Keratinocyte (primary cell): ENCODE results near the gene MYO9A.

Experiments
- CTCF ChIP-seq, 3 experiments: IDR thresholded peaks in 1 of 3; conservative IDR thresholded peaks in 1 of 3; optimal IDR thresholded peaks in 1 of 3; 2 replicates in 2 of 3; 3 replicates in 1 of 3; pipeline versions ENCODE3 to v1.5.1; 2011; ENCODE audit warnings: low read length in 3 of 3, mild to moderate bottlenecking in 3 of 3, moderate library complexity in 2 of 3, control low read depth in 1 of 3, inconsistent platforms in 1 of 3; ENCODE audit not compliant: insufficient read depth in 2 of 3; ENCODE audit errors: extremely low read depth in 1 of 3
- EZH2 ChIP-seq: IDR thresholded peaks from one replicate; pipeline ENCODE4 v1.6.1; 2012; ENCODE audit warnings: inconsistent platforms, mild to moderate bottlenecking, low read length, moderate library complexity

GRCh38 chr15:71914092-71914491 is 203.9 kb downstream of the MYO9A start:
- no peak for TF ChIP-seq CTCF (optimal IDR thresholded peaks at IDR 0.05 in 1 of 3, IDR thresholded peaks at IDR 0.05 in 1 of 3, conservative IDR thresholded peaks at IDR 0.05 in 1 of 3; ENCODE audit: extremely low read depth in 1 of 3, insufficient read depth in 2 of 3, low read length in 3 of 3)
- TF ChIP-seq EZH2 = no peak
